ENCODE measurements around the gene CHAD. TPM values are rescaled to one million over a fixed set of nuclear protein-coding genes. Genes with fewer than 3 reads are reported as not detected.

The CHAD gene
- total RNA-seq: 0.12 TPM in 1 of 3 replicates, not detected in the others
- long read RNA-seq, partial matches to known transcripts: 0 of 3 reads
- long read RNA-seq, other reads (novel, unspliced or antisense): 3 of 3 reads

DNA sequence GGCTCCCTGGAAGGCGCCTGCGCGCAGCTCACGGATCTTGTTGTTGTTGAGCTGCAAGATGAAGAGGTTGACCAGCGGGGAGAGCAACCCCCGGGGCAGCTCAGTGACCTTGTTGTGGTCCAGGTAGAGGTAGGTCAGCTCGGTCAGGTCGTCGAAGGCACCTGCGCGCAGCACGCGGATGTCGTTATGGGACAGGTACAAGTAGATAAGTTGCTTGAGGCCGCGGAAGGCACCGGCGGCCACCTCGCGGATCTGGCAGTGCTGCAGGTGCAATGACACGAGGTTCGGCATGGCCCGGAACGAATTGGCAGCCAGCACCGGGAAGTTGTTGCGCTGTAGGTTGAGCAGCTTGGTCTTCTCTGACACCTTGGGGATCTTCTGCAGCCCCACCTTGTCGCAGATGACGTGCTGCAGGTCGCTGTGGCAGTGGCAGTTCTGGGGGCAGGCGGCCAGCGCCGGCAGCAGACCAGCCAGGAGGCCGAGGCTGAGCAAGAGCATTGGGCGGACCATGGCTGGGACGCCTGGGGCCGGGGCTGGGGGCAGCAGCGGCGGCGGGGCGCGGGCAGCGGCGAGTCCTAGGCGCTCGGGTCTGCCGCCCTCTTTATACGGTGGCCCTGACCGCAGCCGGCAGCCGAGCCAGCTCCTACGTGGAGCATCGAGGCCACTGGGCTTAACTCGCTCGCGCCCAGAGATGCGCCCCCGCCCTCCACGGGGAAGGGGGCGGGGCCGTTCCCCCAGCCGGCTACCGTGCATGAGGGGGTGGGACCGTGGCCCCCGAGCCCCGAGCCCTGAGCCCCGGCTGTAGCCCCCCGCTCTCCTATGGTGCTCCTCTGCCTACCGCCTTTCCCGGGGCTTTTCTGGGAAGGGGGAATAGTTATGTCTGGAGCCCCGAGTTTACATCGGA lies at the start of gene CHAD:
TSS of gene CHAD (minus strand) at position 577 of the 904 bp plus-strand sequence. CDS start at position 510, 67 bp downstream.
- Mint-ChIP-seq H3K4me3 (ENCODE audit: unreplicated experiment) (no peak within 1 kb of the TSS), H3K4me1 (ENCODE audit: low read depth) (peaks cover 3% of the 10 kb centered on the region), H3K27me3 (ENCODE audit: low read depth) (peaks cover 2% of the 10 kb centered on the region), H3K27ac (ENCODE audit: unreplicated experiment) (no peak within 1 kb of the TSS), H3K36me3 (ENCODE audit: low read depth) (peaks cover under 1% of the 10 kb centered on the region), H3K9me3 (ENCODE audit: low read depth) (no peaks in the 10 kb centered on the region)
- no peak for DNase-seq (ENCODE audit: low spot score)
- no peak for TF ChIP-seq CTCF (IDR thresholded peaks at IDR 0.05)

- no peak for DNase-seq (ENCODE audit: low spot score)
- no peaks in the 10 kb centered on the region for H3K27me3 Mint-ChIP-seq (ENCODE audit: low read depth)
- H3K36me3 Mint-ChIP-seq (ENCODE audit: low read depth): no peaks in the 10 kb centered on the region
- H3K4me1 Mint-ChIP-seq (ENCODE audit: low read depth): peaks cover 36% of the 10 kb centered on the region
- TF ChIP-seq CTCF (IDR thresholded peaks at IDR 0.05): no peak
- no peak overlapping the region for H3K4me3 Mint-ChIP-seq (ENCODE audit: unreplicated experiment)
- no peaks in the 10 kb centered on the region for H3K9me3 Mint-ChIP-seq (ENCODE audit: low read depth)
- no peak overlapping the region for H3K27ac Mint-ChIP-seq (ENCODE audit: unreplicated experiment)
Observed at GRCh38 chr17:50517504-50518383, 49.1 kb upstream of the CHAD start.

DNA sequence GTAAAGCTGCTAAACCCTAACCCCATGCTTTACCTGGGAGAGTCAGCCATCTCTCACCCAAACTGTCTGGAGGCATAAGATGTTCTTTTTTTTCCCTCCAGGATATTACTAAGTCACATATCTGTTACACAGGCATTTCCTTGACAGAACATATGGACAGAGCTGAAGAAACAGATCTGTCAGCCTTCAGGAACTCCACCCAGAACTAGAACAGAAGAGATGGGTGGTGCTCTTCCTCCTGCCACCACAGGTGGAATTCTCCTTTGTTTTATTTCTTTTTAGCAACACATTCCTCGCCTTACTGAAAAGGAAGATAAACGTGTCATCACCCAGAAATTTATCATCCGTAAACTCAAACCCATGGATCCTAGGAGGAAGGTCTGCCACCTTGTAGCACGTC lies 48.3 kb upstream of the CHAD start:
- no peaks in the 10 kb centered on the region for H3K36me3 Mint-ChIP-seq (ENCODE audit: low read depth)
- no peak for DNase-seq (ENCODE audit: low spot score)
- no peaks in the 10 kb centered on the region for H3K27me3 Mint-ChIP-seq (ENCODE audit: low read depth)
- H3K4me3 Mint-ChIP-seq (ENCODE audit: unreplicated experiment): no peak overlapping the region
- H3K4me1 Mint-ChIP-seq (ENCODE audit: low read depth): peaks cover 36% of the 10 kb centered on the region
- H3K9me3 Mint-ChIP-seq (ENCODE audit: low read depth): no peaks in the 10 kb centered on the region
- TF ChIP-seq CTCF (IDR thresholded peaks at IDR 0.05): no peak
- peak overlapping the region; percentile 3 for H3K27ac Mint-ChIP-seq (ENCODE audit: unreplicated experiment)

DNA sequence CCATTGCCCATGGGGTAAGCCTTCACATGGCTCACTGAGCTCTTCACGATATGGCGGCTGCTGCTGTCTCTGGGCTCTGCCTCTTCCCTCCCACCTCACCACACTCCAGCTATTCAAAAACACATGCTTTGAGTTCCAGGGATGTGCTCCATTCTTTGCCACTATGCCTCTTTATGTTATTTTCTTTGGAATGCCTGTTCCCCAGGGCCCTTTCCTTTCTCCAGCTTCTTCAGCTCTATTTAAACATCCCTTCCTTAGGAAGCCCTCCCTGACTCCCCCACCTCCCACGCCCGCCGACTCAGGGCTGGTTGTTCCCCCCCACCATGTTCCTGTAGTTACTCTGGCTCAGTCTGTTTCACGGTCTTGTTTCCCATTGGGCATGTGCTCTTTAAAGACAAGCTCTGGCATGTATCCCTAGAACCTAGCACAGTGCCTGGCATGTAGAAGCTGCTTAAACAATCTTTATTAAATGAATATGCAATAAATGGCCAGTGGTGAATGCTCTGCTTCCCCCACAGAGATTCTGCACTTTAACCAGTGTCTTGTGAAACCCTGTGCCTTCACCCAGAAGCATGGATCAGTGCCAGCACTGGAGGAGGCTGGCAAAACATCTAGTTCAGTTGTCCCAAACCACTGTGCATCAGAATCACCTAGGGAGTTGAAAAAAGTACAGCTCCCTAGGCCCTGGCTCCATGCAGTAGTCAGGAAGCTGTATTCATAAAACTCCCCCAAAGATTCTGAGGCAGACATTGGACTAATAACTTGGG lies 46.4 kb upstream of the CHAD start:
- peaks cover 50% of the 10 kb centered on the region for H3K4me1 Mint-ChIP-seq (ENCODE audit: low read depth)
- peak overlapping the region; percentile 27 for H3K4me3 Mint-ChIP-seq (ENCODE audit: unreplicated experiment)
- peak; percentile 26 for DNase-seq (ENCODE audit: low spot score)
- no peaks in the 10 kb centered on the region for H3K9me3 Mint-ChIP-seq (ENCODE audit: low read depth)
- no peaks in the 10 kb centered on the region for H3K36me3 Mint-ChIP-seq (ENCODE audit: low read depth)
- peak overlapping the region; percentile 73 for H3K27ac Mint-ChIP-seq (ENCODE audit: unreplicated experiment)
- no peak for TF ChIP-seq CTCF (IDR thresholded peaks at IDR 0.05)
- H3K27me3 Mint-ChIP-seq (ENCODE audit: low read depth): no peaks in the 10 kb centered on the region
